HG03565 (cell line): ENCODE data around the gene AQP7.
"Not testable (repeated sequence)": the region's sequence is repeated elsewhere in the genome, so short reads cannot be mapped to it uniquely, and the experiment has no call there.

Source experiments
- ATAC-seq: cut with Tn5 transposase; IDR thresholded peaks from one replicate; pipeline ENCODE4 v1.9.1; 2021; ENCODE audit warnings: mild to moderate bottlenecking, moderate library complexity; ENCODE audit not compliant: unreplicated experiment

Gene AQP7

GRCh38 chr9:33399047-33399446 lies 3.3 kb downstream of the AQP7 start:
- not testable (repeated sequence) for ATAC-seq

- not testable (repeated sequence) for ATAC-seq
Measured at GRCh38 chr9:33397801-33398200, 4.6 kb downstream of the AQP7 start.

GRCh38 chr9:33395159-33395879 lies 7.0 kb downstream of the AQP7 start:
- not testable (repeated sequence) for ATAC-seq

- not testable (repeated sequence) for ATAC-seq
Measured at GRCh38 chr9:33393986-33394385, 8.4 kb downstream of the AQP7 start.

GRCh38 chr9:33393581-33393980 lies 8.8 kb downstream of the AQP7 start:
- ATAC-seq: no peak

GRCh38 chr9:33392591-33393021 lies 9.8 kb downstream of the AQP7 start:
- ATAC-seq: not testable (repeated sequence)

- not testable (repeated sequence) for ATAC-seq
Measured at GRCh38 chr9:33391111-33391771, 11.1 kb downstream of the AQP7 start.

GRCh38 chr9:33388110-33388994 lies 14.0 kb downstream of the AQP7 start:
- no peak for ATAC-seq

GRCh38 chr9:33386998-33387397 lies 15.4 kb downstream of the AQP7 start:
- not testable (repeated sequence) for ATAC-seq

GRCh38 chr9:33386641-33386996 lies 15.7 kb downstream of the AQP7 start:
- ATAC-seq: not testable (repeated sequence)

- ATAC-seq: not testable (repeated sequence)
Measured at GRCh38 chr9:33385979-33386640, 16.3 kb downstream of the AQP7 start.

- not testable (repeated sequence) for ATAC-seq
Measured at GRCh38 chr9:33385536-33385935, 16.8 kb downstream of the AQP7 start.

- ATAC-seq: not testable (repeated sequence)
Measured at GRCh38 chr9:33383396-33383795, 19.0 kb downstream of the AQP7 start.

GRCh38 chr9:33382397-33382796 lies 20.0 kb downstream of the AQP7 start:
- not testable (repeated sequence) for ATAC-seq

GRCh38 chr9:33381231-33381791 lies 21.1 kb downstream of the AQP7 start:
- no peak for ATAC-seq

- ATAC-seq: no peak
Measured at GRCh38 chr9:33380390-33381094, 21.8 kb downstream of the AQP7 start.

- ATAC-seq: no peak
Measured at GRCh38 chr9:33379666-33380389, 22.5 kb downstream of the AQP7 start.

GRCh38 chr9:33378121-33378795 lies 24.1 kb downstream of the AQP7 start:
- ATAC-seq: no peak
